GM12864 (cell line): Measurements from ENCODE around the gene SLC3A2.
"Not testable (repeated sequence)": the region's sequence is repeated elsewhere in the genome, so short reads cannot be mapped to it uniquely, and the experiment has no call there.

ENCODE experiments used
- DNase-seq: peaks from one replicate; pipeline ENCODE4 v3.0.0-alpha.2; 2011; ENCODE audit warnings: low read depth
- H3K4me3 ChIP-seq: 2 replicates; pipeline ENCODE4 v1.5.1; 2011; ENCODE audit warnings: mild to moderate bottlenecking, low read depth, low read length, control low read depth
- CTCF ChIP-seq: IDR thresholded peaks from 2 replicates; pipeline ENCODE4 v1.5.1; 2011; ENCODE audit warnings: low read depth, mild to moderate bottlenecking, moderate library complexity, low read length, control low read depth, inconsistent platforms; ENCODE audit errors: missing control alignments

The SLC3A2 gene

GRCh38 chr11:62839050-62839945 lies 41.4 kb upstream of the SLC3A2 start, which contains the start of gene WDR74:
WDR74 (minus strand) TSS chr11:62839590; CDS start chr11:62839570, 20 bp downstream.
- TF ChIP-seq CTCF: no peak
- peak; percentile 94 for DNase-seq
- H3K4me3 ChIP-seq: peak within 1 kb of the TSS; percentile 89

- not testable (repeated sequence) for DNase-seq
- peak overlapping the region; percentile 89 for H3K4me3 ChIP-seq
These were observed 39.9 kb upstream of the SLC3A2 start for GRCh38 chr11:62840721-62841360.

- peak overlapping the region; percentile 55 for H3K4me3 ChIP-seq
- DNase-seq: peak; percentile 99
- no peak for TF ChIP-seq CTCF
These were observed 39.1 kb upstream of the SLC3A2 start for GRCh38 chr11:62841361-62842170.

GRCh38 chr11:62842171-62842741 lies 38.4 kb upstream of the SLC3A2 start:
- DNase-seq: no peak
- H3K4me3 ChIP-seq: peak overlapping the region; percentile 55

GRCh38 chr11:62842891-62843290 lies 37.8 kb upstream of the SLC3A2 start:
- not testable (repeated sequence) for DNase-seq, H3K4me3 ChIP-seq

More at GRCh38 chr11:62842171-62842741, 38.4 kb upstream of the SLC3A2 start:
- no peak for TF ChIP-seq CTCF

GRCh38 chr11:62843466-62843865 lies 37.2 kb upstream of the SLC3A2 start:
- DNase-seq: no peak
- no peak for TF ChIP-seq CTCF
- H3K4me3 ChIP-seq: no peak overlapping the region

- TF ChIP-seq CTCF: no peak
- no peak overlapping the region for H3K4me3 ChIP-seq
- DNase-seq: no peak
These were observed 36.5 kb upstream of the SLC3A2 start for GRCh38 chr11:62844154-62844553.
